Cardiac muscle cell (in vitro differentiated cells and primary cell): Measurements from ENCODE around the gene UBE2C. TPM values are rescaled to one million over a fixed set of nuclear protein-coding genes. Genes with fewer than 3 reads are reported as not detected.

ENCODE experiments used
- DNase-seq, 2 donors: peaks; one replicate each; pipeline versions ENCODE4 v3.0.0 to v3.0.0-alpha.2; 2010 to 2017; ENCODE audit warnings: low read depth in 1 of 2, low spot score in 1 of 2
- H3K27ac ChIP-seq: fragments of 200-600 bp; sonication (generic); 2 replicates; pipeline ENCODE4 v1.5.1; 2016
- H3K27me3 ChIP-seq: fragments of 200-600 bp; sonication (generic); 2 replicates; pipeline ENCODE4 v1.6.0; 2016; ENCODE audit warnings: control low read depth
- H3K36me3 ChIP-seq: fragments of 200-600 bp; sonication (generic); 2 replicates; pipeline ENCODE4 v1.5.1; 2016; ENCODE audit warnings: control low read depth
- H3K4me1 ChIP-seq: fragments of 200-600 bp; sonication (generic); 2 replicates; pipeline ENCODE4 v1.8.1; 2017; ENCODE audit warnings: low read depth, mild to moderate bottlenecking, mixed run types
- H3K4me3 ChIP-seq: fragments of 200-600 bp; sonication (generic); 2 replicates; pipeline ENCODE4 v1.5.1; 2016; ENCODE audit warnings: mild to moderate bottlenecking
- H3K9me3 ChIP-seq: fragments of 200-600 bp; sonication (generic); 2 replicates; pipeline ENCODE4 v1.5.1; 2017; ENCODE audit warnings: low read depth, mild to moderate bottlenecking, control low read depth
- CTCF ChIP-seq: IDR thresholded peaks from 2 replicates; pipeline ENCODE4 v1.5.1; 2012; ENCODE audit warnings: low read depth, mild to moderate bottlenecking, low read length
- polyA plus RNA-seq: library from polyadenylated mRNA; unstranded; fragments of >200 nt; fragmentation: Nextera tagmentation; extraction: Ambion mirVana; gene quantifications from 2 replicates; pipeline ENCODE4 v1.2.1, GENCODE V29; 2016
- total RNA-seq: library from RNA; depleted of rRNA; stranded (reverse); fragments of >200 nt; gene quantifications from 2 replicates; pipeline ENCODE4 v1.2.3, GENCODE V29; 2016

UBE2C gene
- total and polyA plus RNA-seq, 2 experiments from 2014 or later, result 48.6 to 267 TPM

GRCh38 chr20:45843506-45843905 lies 31.1 kb downstream of the UBE2C start:
- Histone ChIP-seq H3K4me1 (no peaks in the 10 kb centered on the region), H3K9me3 (no peaks in the 10 kb centered on the region), H3K27ac (peak overlapping the region; percentile 74), H3K4me3 (no peak overlapping the region), H3K27me3 (no peaks in the 10 kb centered on the region), H3K36me3 (peaks cover 31% of the 10 kb centered on the region)
- no peak for TF ChIP-seq CTCF
- DNase-seq, result no peak

- Histone ChIP-seq H3K36me3 (peaks cover 34% of the 10 kb centered on the region), H3K9me3 (no peaks in the 10 kb centered on the region), H3K27me3 (no peaks in the 10 kb centered on the region), H3K4me3 (no peak overlapping the region), H3K4me1 (no peaks in the 10 kb centered on the region), H3K27ac (no peak overlapping the region)
- DNase-seq, result no peak
- TF ChIP-seq CTCF, result no peak
Observed at GRCh38 chr20:45845452-45845851, 33.0 kb downstream of the UBE2C start.

- peaks cover 16% of the 10 kb centered on the region for H3K36me3 ChIP-seq
- no peaks in the 10 kb centered on the region for H3K9me3 ChIP-seq
- H3K4me1 ChIP-seq, result peaks cover 9% of the 10 kb centered on the region
- no peaks in the 10 kb centered on the region for H3K27me3 ChIP-seq
- DNase-seq, result no peak
- no peak overlapping the region for H3K4me3 ChIP-seq
- no peak overlapping the region for H3K27ac ChIP-seq
- no peak for TF ChIP-seq CTCF
Observed at GRCh38 chr20:45848421-45848820, 36.0 kb downstream of the UBE2C start.

- no peak for TF ChIP-seq CTCF
- Histone ChIP-seq H3K36me3 (peaks cover 9% of the 10 kb centered on the region), H3K4me1 (peaks cover 9% of the 10 kb centered on the region), H3K27ac (no peak overlapping the region), H3K4me3 (no peak overlapping the region), H3K9me3 (no peaks in the 10 kb centered on the region), H3K27me3 (no peaks in the 10 kb centered on the region)
- no peak for DNase-seq
Observed at GRCh38 chr20:45848969-45849582, 36.6 kb downstream of the UBE2C start.

GRCh38 chr20:45850238-45850637 lies 37.8 kb downstream of the UBE2C start:
- Histone ChIP-seq H3K27ac (peak overlapping the region; percentile 64), H3K4me3 (no peak overlapping the region), H3K36me3 (peaks cover 8% of the 10 kb centered on the region), H3K9me3 (no peaks in the 10 kb centered on the region), H3K4me1 (peaks cover 9% of the 10 kb centered on the region), H3K27me3 (no peaks in the 10 kb centered on the region)
- no peak for TF ChIP-seq CTCF
- DNase-seq, result no peak
